Trophoblast cell (in vitro differentiated cells and primary cell): ENCODE measurements around the gene PALB2.

ENCODE experiments used
- DNase-seq, 2 donors: peaks; one replicate each; pipeline ENCODE4 v3.0.0-alpha.2; 2016
- H2AFZ ChIP-seq: 2 replicates; pipeline ENCODE4 v1.6.1; 2013; ENCODE audit warnings: low read length, moderate library complexity, mild to moderate bottlenecking; ENCODE audit not compliant: insufficient read depth, poor library complexity
- H2AK5ac ChIP-seq: 2 replicates; pipeline ENCODE4 v1.6.1; 2013; ENCODE audit warnings: mild to moderate bottlenecking, low read length
- H2BK120ac ChIP-seq: 2 replicates; pipeline ENCODE4 v1.6.1; 2013; ENCODE audit warnings: low read length, mild to moderate bottlenecking, moderate library complexity; ENCODE audit not compliant: insufficient read depth, poor library complexity
- H2BK12ac ChIP-seq: 2 replicates; pipeline ENCODE4 v1.6.1; 2013; ENCODE audit warnings: mild to moderate bottlenecking, low read length, moderate library complexity
- H2BK5ac ChIP-seq: 2 replicates; pipeline ENCODE4 v1.6.1; 2013; ENCODE audit warnings: low read length, low read depth, moderate library complexity, mild to moderate bottlenecking; ENCODE audit not compliant: poor library complexity
- H3K14ac ChIP-seq: 2 replicates; pipeline ENCODE4 v1.6.1; 2013; ENCODE audit warnings: mild to moderate bottlenecking, low read length
- H3K18ac ChIP-seq: 2 replicates; pipeline ENCODE4 v1.6.1; 2013; ENCODE audit warnings: mild to moderate bottlenecking, low read length
- H3K23ac ChIP-seq: 2 replicates; pipeline ENCODE4 v1.6.1; 2013; ENCODE audit warnings: low read length
- H3K27ac ChIP-seq: 2 replicates; pipeline ENCODE4 v1.5.1; 2013; ENCODE audit warnings: low read depth, mild to moderate bottlenecking, inconsistent platforms, low read length, moderate library complexity
- H3K27me3 ChIP-seq: 2 replicates; pipeline ENCODE4 v1.6.1; 2013; ENCODE audit warnings: inconsistent platforms, mild to moderate bottlenecking, low read length, moderate library complexity; ENCODE audit not compliant: insufficient read depth
- H3K36me3 ChIP-seq, 2 experiments: 1 replicate in 1 of 2; 2 replicates in 1 of 2; pipeline ENCODE4 v1.6.1; 2013; ENCODE audit warnings: low read length in 2 of 2, mild to moderate bottlenecking in 2 of 2, moderate library complexity in 1 of 2; ENCODE audit not compliant: insufficient read depth in 2 of 2, control insufficient read depth in 1 of 2
- H3K4ac ChIP-seq: 2 replicates; pipeline ENCODE4 v1.6.1; 2013; ENCODE audit warnings: low read depth, mild to moderate bottlenecking, low read length, moderate library complexity
- H3K4me1 ChIP-seq, 2 experiments: 1 replicate in 1 of 2; 2 replicates in 1 of 2; pipeline ENCODE4 v1.6.1; 2013; ENCODE audit warnings: low read length in 2 of 2, mild to moderate bottlenecking in 2 of 2, moderate library complexity in 1 of 2; ENCODE audit not compliant: insufficient read depth in 2 of 2, control insufficient read depth in 1 of 2
- H3K4me2 ChIP-seq: 2 replicates; pipeline ENCODE4 v1.6.1; 2013; ENCODE audit warnings: inconsistent platforms, mild to moderate bottlenecking, low read length, moderate library complexity
- H3K4me3 ChIP-seq: 2 replicates; pipeline ENCODE4 v1.5.1; 2013; ENCODE audit warnings: mild to moderate bottlenecking, low read depth, low read length, inconsistent platforms
- H3K79me1 ChIP-seq: one replicate; pipeline ENCODE4 v1.6.1; 2013; ENCODE audit warnings: low read length
- H3K79me2 ChIP-seq: 2 replicates; pipeline ENCODE4 v1.6.1; 2013; ENCODE audit warnings: low read length, mild to moderate bottlenecking; ENCODE audit not compliant: control insufficient read depth, insufficient read depth, poor library complexity
- H3K9ac ChIP-seq: 2 replicates; pipeline ENCODE4 v1.6.1; 2013; ENCODE audit warnings: mild to moderate bottlenecking, low read length
- H3K9me3 ChIP-seq: 2 replicates; pipeline ENCODE4 v1.6.1; 2013; ENCODE audit warnings: low read depth, mild to moderate bottlenecking, control low read depth, inconsistent platforms, low read length; ENCODE audit not compliant: insufficient read depth
- H4K12ac ChIP-seq: 2 replicates; pipeline ENCODE4 v1.6.1; 2013; ENCODE audit warnings: low read depth, mild to moderate bottlenecking, low read length, moderate library complexity
- H4K8ac ChIP-seq: 2 replicates; pipeline ENCODE4 v1.6.1; 2013; ENCODE audit warnings: low read depth, mild to moderate bottlenecking, low read length, moderate library complexity
- H4K91ac ChIP-seq: one replicate; pipeline ENCODE4 v1.6.1; 2013; ENCODE audit warnings: low read depth, mild to moderate bottlenecking, low read length, moderate library complexity
- WGBS: extraction: QIAGEN DNeasy Blood & Tissue Kit; methylation state at CpG from one replicate; pipeline ENCODE4 v1.1.7; 2013; ENCODE audit warnings: missing lambda C conversion rate; ENCODE audit not compliant: insufficient read length, insufficient coverage; ENCODE audit errors: extremely low coverage; 5-methylcytosine and 5-hydroxymethylcytosine counted together

PALB2 gene

GRCh38 chr16:23682181-23682580 lies 41.1 kb upstream of the PALB2 start:
- no peak overlapping the region for H3K14ac ChIP-seq
- H4K12ac ChIP-seq: no peak overlapping the region
- no peak overlapping the region for H3K4me3 ChIP-seq
- peaks cover 16% of the 10 kb centered on the region for H3K79me2 ChIP-seq
- H3K9me3 ChIP-seq: no peaks in the 10 kb centered on the region
- no peak overlapping the region for H2BK12ac ChIP-seq
- peaks cover 7 to 12% of the 10 kb centered on the region in 2 experiments for H3K4me1 ChIP-seq
- no peak overlapping the region for H4K91ac ChIP-seq
- H3K23ac ChIP-seq: no peak overlapping the region
- no peak overlapping the region for H4K8ac ChIP-seq
- peaks cover 34 to 46% of the 10 kb centered on the region in 2 experiments for H3K36me3 ChIP-seq
- no peak overlapping the region for H2BK5ac ChIP-seq
- no peak overlapping the region for H2AFZ ChIP-seq
- H3K4ac ChIP-seq: no peak overlapping the region
- no peak overlapping the region for H3K9ac ChIP-seq
- DNase-seq: no peak
- H3K4me2 ChIP-seq: no peak overlapping the region
- H3K27ac ChIP-seq: no peak overlapping the region
- no peak overlapping the region for H2BK120ac ChIP-seq
- peaks cover 8% of the 10 kb centered on the region for H3K79me1 ChIP-seq
- no peaks in the 10 kb centered on the region for H3K27me3 ChIP-seq
- H2AK5ac ChIP-seq: no peak overlapping the region
- WGBS: no CpG with 5 or more reads among the region's 1 CpG
- H3K18ac ChIP-seq: no peak overlapping the region

DNA sequence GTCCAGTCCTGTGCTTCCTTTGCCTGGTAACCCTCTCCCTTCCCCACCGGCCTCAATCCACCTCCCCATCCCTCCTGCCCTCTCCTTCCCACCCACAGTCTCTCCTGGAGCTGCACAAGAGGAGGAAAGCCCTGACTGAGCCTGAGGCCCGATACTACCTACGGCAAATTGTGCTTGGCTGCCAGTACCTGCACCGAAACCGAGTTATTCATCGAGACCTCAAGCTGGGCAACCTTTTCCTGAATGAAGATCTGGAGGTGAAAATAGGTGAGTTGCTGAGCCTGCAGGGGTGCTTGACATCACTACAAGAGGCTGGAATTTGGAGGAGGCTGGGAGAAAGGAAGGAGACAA lies 38.9 kb upstream of the PALB2 start:
- H3K36me3 ChIP-seq: peaks cover 26 to 45% of the 10 kb centered on the region in 2 experiments
- peaks cover 16% of the 10 kb centered on the region for H3K79me2 ChIP-seq
- no peaks in the 10 kb centered on the region for H3K9me3 ChIP-seq
- WGBS: no CpG with 5 or more reads among the region's 6 CpGs
- H3K4me1 ChIP-seq: peaks cover 7 to 11% of the 10 kb centered on the region in 2 experiments
- no peak overlapping the region for H2AK5ac ChIP-seq
- no peaks in the 10 kb centered on the region for H3K27me3 ChIP-seq
- DNase-seq: no peak
- peak overlapping the region; percentile 45 for H3K9ac ChIP-seq
- H2AFZ ChIP-seq: no peak overlapping the region
- no peak overlapping the region for H3K27ac ChIP-seq
- H3K79me1 ChIP-seq: peaks cover 8% of the 10 kb centered on the region
- H2BK5ac ChIP-seq: no peak overlapping the region
- H2BK120ac ChIP-seq: no peak overlapping the region
- H2BK12ac ChIP-seq: no peak overlapping the region
- H3K4me2 ChIP-seq: peak overlapping the region; percentile 90
- peak overlapping the region; percentile 98 for H3K4ac ChIP-seq
- no peak overlapping the region for H3K14ac ChIP-seq
- no peak overlapping the region for H4K12ac ChIP-seq
- no peak overlapping the region for H3K18ac ChIP-seq
- H3K23ac ChIP-seq: no peak overlapping the region
- H4K91ac ChIP-seq: no peak overlapping the region
- peak overlapping the region; percentile 88 for H3K4me3 ChIP-seq
- no peak overlapping the region for H4K8ac ChIP-seq

DNA sequence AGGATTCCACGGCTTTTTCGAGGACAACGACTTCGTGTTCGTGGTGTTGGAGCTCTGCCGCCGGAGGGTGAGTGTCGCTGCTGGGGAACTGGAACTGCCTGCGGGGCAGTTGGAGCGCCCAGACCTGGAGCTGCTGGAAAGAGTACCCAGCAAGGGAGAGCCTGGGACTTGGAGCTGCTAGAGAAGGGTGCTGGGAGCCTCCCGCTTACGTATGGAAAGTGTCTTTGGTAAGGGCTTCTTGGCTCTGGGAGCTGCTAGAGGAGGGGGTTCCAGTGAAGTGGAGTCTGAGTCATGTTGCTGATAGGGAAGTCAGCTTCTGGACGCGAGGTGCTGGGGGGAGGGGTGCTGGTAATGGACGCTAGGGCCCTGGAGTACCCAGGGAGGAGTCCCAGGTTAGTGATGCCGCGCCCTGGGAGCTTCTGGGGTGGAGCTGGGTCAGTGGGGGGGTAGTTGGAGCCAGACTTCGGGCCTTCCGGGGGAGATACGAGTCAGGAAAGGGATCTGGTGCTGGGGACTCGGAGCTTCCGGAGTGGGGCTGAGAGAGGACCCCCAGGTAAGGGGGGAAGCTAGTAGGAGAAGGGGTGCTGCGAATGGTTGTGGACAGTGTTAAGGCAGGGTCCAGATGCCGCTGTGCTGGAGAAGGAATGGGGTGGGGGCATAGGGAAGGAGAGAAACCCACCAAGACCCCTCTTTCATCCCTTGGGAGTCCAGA lies 38.3 kb upstream of the PALB2 start:
- peaks cover 7 to 11% of the 10 kb centered on the region in 2 experiments for H3K4me1 ChIP-seq
- H4K8ac ChIP-seq: peak overlapping the region; percentile 10
- H3K23ac ChIP-seq: no peak overlapping the region
- H3K79me2 ChIP-seq: peaks cover 16% of the 10 kb centered on the region
- H2BK120ac ChIP-seq: peak overlapping the region; percentile 67
- peaks cover 8% of the 10 kb centered on the region for H3K79me1 ChIP-seq
- peak overlapping the region; percentile 56 for H3K14ac ChIP-seq
- H3K27me3 ChIP-seq: no peaks in the 10 kb centered on the region
- peak overlapping the region; percentile 88 for H3K4me3 ChIP-seq
- peak overlapping the region; percentile 32 for H2AK5ac ChIP-seq
- peak in 1 of 2 donors; percentile 35 for DNase-seq
- peak overlapping the region; percentile 98 for H3K4ac ChIP-seq
- H3K18ac ChIP-seq: peak overlapping the region; percentile 47
- H3K4me2 ChIP-seq: peak overlapping the region; percentile 90
- H2BK5ac ChIP-seq: peak overlapping the region; percentile 35
- peak overlapping the region; percentile 83 for H3K9ac ChIP-seq
- H2BK12ac ChIP-seq: no peak overlapping the region
- peak overlapping the region; percentile 78 for H4K91ac ChIP-seq
- peaks cover 26 to 43% of the 10 kb centered on the region in 2 experiments for H3K36me3 ChIP-seq
- no peaks in the 10 kb centered on the region for H3K9me3 ChIP-seq
- no CpG with 5 or more reads among the region's 24 CpGs for WGBS
- peak overlapping the region; percentile 24 for H4K12ac ChIP-seq
- no peak overlapping the region for H3K27ac ChIP-seq
- H2AFZ ChIP-seq: peak overlapping the region; percentile 15

- Histone ChIP-seq H2AK5ac (peak within 1 kb of the TSS; percentile 32), H2BK12ac (no peak within 1 kb of the TSS), H3K27ac (peak within 1 kb of the TSS; percentile 7), H4K12ac (peak within 1 kb of the TSS; percentile 24), H3K9me3 (no peaks in the 10 kb centered on the region), H2BK5ac (peak within 1 kb of the TSS; percentile 35), H3K4me2 (peak within 1 kb of the TSS; percentile 90), H3K18ac (peak within 1 kb of the TSS; percentile 47), H3K4me1 (peaks cover 7 to 11% of the 10 kb centered on the region in 2 experiments), H3K4ac (peak within 1 kb of the TSS; percentile 98), H2AFZ (peak within 1 kb of the TSS; percentile 15), H3K36me3 (peaks cover 22 to 43% of the 10 kb centered on the region in 2 experiments), H3K23ac (no peak within 1 kb of the TSS), H3K9ac (peak within 1 kb of the TSS; percentile 83), H3K79me1 (peaks cover 8% of the 10 kb centered on the region), H3K27me3 (no peaks in the 10 kb centered on the region), H4K8ac (peak within 1 kb of the TSS; percentile 10), H3K79me2 (peaks cover 16% of the 10 kb centered on the region), H4K91ac (peak within 1 kb of the TSS; percentile 78), H2BK120ac (peak within 1 kb of the TSS; percentile 67), H3K4me3 (peak within 1 kb of the TSS; percentile 88), H3K14ac (peak within 1 kb of the TSS; percentile 56)
- DNase-seq: peak; percentile 76 to 88
- no CpG with 5 or more reads among the region's 75 CpGs for WGBS
These were observed 37.5 kb upstream of the PALB2 start, which contains the start of gene PLK1 for GRCh38 chr16:23678430-23679273. Gene PLK1, plus strand, starts transcription at chr16:23678889. Its CDS starts 44 bp downstream, at chr16:23678933.
